ENCODE results near the gene PIGZ.

DNA sequence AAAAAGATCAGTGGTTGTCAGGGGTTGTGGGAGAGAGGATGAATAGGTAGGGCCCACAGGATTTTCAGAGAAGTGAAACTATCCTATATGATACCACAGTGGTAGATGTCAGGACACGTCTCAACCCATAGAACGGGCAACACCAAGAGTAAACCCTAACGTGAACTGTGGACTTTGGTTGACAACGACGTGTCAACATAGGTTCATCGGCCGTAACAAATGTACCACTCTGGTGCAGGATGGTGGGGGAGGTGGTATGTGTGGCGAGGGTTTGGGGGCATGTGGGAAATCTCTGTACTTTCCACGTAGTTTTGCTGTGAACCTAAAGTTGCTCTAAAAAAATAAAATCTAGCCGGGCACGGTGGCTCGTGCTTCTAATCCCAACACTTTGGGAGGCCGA, 13.0 kb upstream of the PIGZ start:
- no peak for TF ChIP-seq HDAC6 (IDR thresholded peaks at IDR 0.05; ENCODE audit: low read depth, low read length)
- TF ChIP-seq TAF1 (IDR thresholded peaks at IDR 0.05; ENCODE audit: control insufficient read depth, extremely low read depth, insufficient read depth, low read length, severe bottlenecking): no peak
- no peak for TF ChIP-seq RAD21 (CRISPR knock-in tag; conservative IDR thresholded peaks at IDR 0.05 in 1 of 2, IDR thresholded peaks at IDR 0.05 in 1 of 2)
- TF ChIP-seq CTCF (IDR thresholded peaks at IDR 0.05 in 2 of 3, conservative IDR thresholded peaks at IDR 0.05 in 1 of 3; ENCODE audit: insufficient read depth in 2 of 3, low read depth in 1 of 3, low read length in 3 of 3): no peak
- no peak for TF ChIP-seq CBX5 (IDR thresholded peaks at IDR 0.05; ENCODE audit: borderline replicate concordance, low read depth)
- no peak for TF ChIP-seq STAT5A (IDR thresholded peaks at IDR 0.05; ENCODE audit: borderline replicate concordance, low read length)
- TF ChIP-seq FOSL1 (tag; conservative IDR thresholded peaks at IDR 0.05): no peak
